Measurements from ENCODE around the gene M1AP. TPM values are rescaled to one million over a fixed set of nuclear protein-coding genes. Genes with fewer than 3 reads are reported as not detected.

The M1AP gene
- total RNA-seq (2022; extraction: Qiagen RNA extraction; ENCODE audit: low read depth): not detected in 5 replicates

GRCh38 chr2:74648009-74648443 is at the start of gene M1AP:
Gene M1AP, minus strand, starts transcription at chr2:74648330. Its CDS starts 8,055 bp downstream, at chr2:74640275.

GRCh38 chr2:74653985-74654882 is 6.1 kb upstream of the M1AP start, which contains the start of gene SEMA4F:
Gene SEMA4F, plus strand, starts transcription at chr2:74654247. Its CDS starts 130 bp downstream, at chr2:74654377.

GRCh38 chr2:74553892-74554819 is 94.0 kb downstream of the M1AP start, which contains the start of the genes DOK1 and LOXL3:
Gene DOK1, plus strand, starts transcription at chr2:74554720. Its CDS starts 35 bp downstream, at chr2:74554755.
Gene LOXL3, minus strand, starts transcription at chr2:74553942. Its CDS starts 1,308 bp downstream, at chr2:74552634.

GRCh38 chr2:74529357-74530238 is 118.5 kb downstream of the M1AP start, which contains the start of the genes AUP1 and HTRA2:
Gene AUP1, minus strand, starts transcription at chr2:74529706. Its CDS starts 77 bp downstream, at chr2:74529629.
Gene HTRA2, plus strand, starts transcription at chr2:74529933. Its CDS starts 74 bp downstream, at chr2:74530007.

GRCh38 chr2:74525717-74526648 is 122.1 kb downstream of the M1AP start, which contains the start of gene DQX1:
Gene DQX1, minus strand, starts transcription at chr2:74526231. Its CDS starts 502 bp downstream, at chr2:74525729.

GRCh38 chr2:74514368-74515270 is 133.5 kb downstream of the M1AP start, which contains the start of gene TLX2:
Gene TLX2, plus strand, starts transcription at chr2:74514450. Its CDS starts 357 bp downstream, at chr2:74514807.

Other genes with a start within 250 kb of the M1AP start
- gene C2orf81, start 226.7 kb downstream of the M1AP start, total RNA-seq (2022; extraction: Qiagen RNA extraction; ENCODE audit: low read depth): 3.2 to 4.4 TPM (median 3.2 TPM) in 5 replicates
- 77.2 to 88.4 TPM (median 80.7 TPM) in 5 replicates for gene WDR54, start 226.6 kb downstream of the M1AP start, total RNA-seq (2022; extraction: Qiagen RNA extraction; ENCODE audit: low read depth)
- gene RTKN, start 206.4 kb downstream of the M1AP start, total RNA-seq (2022; extraction: Qiagen RNA extraction; ENCODE audit: low read depth): 19.2 to 28.0 TPM (median 20.7 TPM) in 5 replicates
- 39.5 to 51.7 TPM (median 48.4 TPM) in 5 replicates for gene INO80B, start 193.2 kb downstream of the M1AP start, total RNA-seq (2022; extraction: Qiagen RNA extraction; ENCODE audit: low read depth)
- 52.9 to 81.9 TPM (median 75.1 TPM) in 5 replicates for gene WBP1, start 189.9 kb downstream of the M1AP start, total RNA-seq (2022; extraction: Qiagen RNA extraction; ENCODE audit: low read depth)
- 37.8 to 51.9 TPM (median 50.9 TPM) in 5 replicates for gene MOGS, start 182.9 kb downstream of the M1AP start, total RNA-seq (2022; extraction: Qiagen RNA extraction; ENCODE audit: low read depth)
- 105 to 147 TPM (median 128 TPM) in 5 replicates for gene MRPL53, start 175.7 kb downstream of the M1AP start, total RNA-seq (2022; extraction: Qiagen RNA extraction; ENCODE audit: low read depth)
- 10.8 to 16.3 TPM (median 14.3 TPM) in 5 replicates for gene CCDC142, start 165.3 kb downstream of the M1AP start, total RNA-seq (2022; extraction: Qiagen RNA extraction; ENCODE audit: low read depth)
- gene TTC31, start 165.2 kb downstream of the M1AP start, total RNA-seq (2022; extraction: Qiagen RNA extraction; ENCODE audit: low read depth): 14.8 to 19.3 TPM (median 17.3 TPM) in 5 replicates
- gene LBX2, start 148.7 kb downstream of the M1AP start, total RNA-seq (2022; extraction: Qiagen RNA extraction; ENCODE audit: low read depth): 3.5 to 4.6 TPM (median 4.1 TPM) in 5 replicates
- gene PCGF1, start 140.6 kb downstream of the M1AP start, total RNA-seq (2022; extraction: Qiagen RNA extraction; ENCODE audit: low read depth): 28.2 to 39.3 TPM (median 31.9 TPM) in 5 replicates
- 0.14 to 0.43 TPM (median 0.25 TPM) in 5 replicates for gene TLX2, start 133.9 kb downstream of the M1AP start, total RNA-seq (2022; extraction: Qiagen RNA extraction; ENCODE audit: low read depth)
- gene DQX1, start 122.1 kb downstream of the M1AP start, total RNA-seq (2022; extraction: Qiagen RNA extraction; ENCODE audit: low read depth): 0.08 to 0.12 TPM (median 0.11 TPM) in 3 of 5 replicates, not detected in the others
- gene AUP1, start 118.6 kb downstream of the M1AP start, total RNA-seq (2022; extraction: Qiagen RNA extraction; ENCODE audit: low read depth): 194 to 263 TPM (median 239 TPM) in 5 replicates
- gene HTRA2, start 118.4 kb downstream of the M1AP start, total RNA-seq (2022; extraction: Qiagen RNA extraction; ENCODE audit: low read depth): 31.5 to 42.2 TPM (median 38.3 TPM) in 5 replicates
- 0.25 to 0.55 TPM (median 0.40 TPM) in 5 replicates for gene LOXL3, start 94.4 kb downstream of the M1AP start, total RNA-seq (2022; extraction: Qiagen RNA extraction; ENCODE audit: low read depth)
- 4.0 to 5.6 TPM (median 4.9 TPM) in 5 replicates for gene DOK1, start 93.6 kb downstream of the M1AP start, total RNA-seq (2022; extraction: Qiagen RNA extraction; ENCODE audit: low read depth)
- gene SEMA4F, start 5.9 kb upstream of the M1AP start, total RNA-seq (2022; extraction: Qiagen RNA extraction; ENCODE audit: low read depth): 8.6 to 13.7 TPM (median 11.2 TPM) in 5 replicates
- 1.2 to 2.3 TPM (median 1.3 TPM) in 5 replicates for gene HK2, start 185.8 kb upstream of the M1AP start, total RNA-seq (2022; extraction: Qiagen RNA extraction; ENCODE audit: low read depth)